CD14-positive monocyte (primary cell): ENCODE results near the gene MICALL1. TPM values are rescaled to one million over a fixed set of nuclear protein-coding genes. Genes with fewer than 3 reads are reported as not detected.
A peak's percentile ranks its signal among the peaks of the same experiment; 100 is the strongest.

Source experiments
- DNase-seq, 3 donors: peaks; one replicate each; pipeline ENCODE4 v3.0.0-alpha.2; 2011 to 2022
- H2AFZ ChIP-seq: 2 replicates; pipeline ENCODE4 v1.6.0; 2012; ENCODE audit warnings: mild to moderate bottlenecking, low read depth, low read length, inconsistent platforms; ENCODE audit not compliant: insufficient read depth, poor library complexity, severe bottlenecking
- H3K27ac ChIP-seq, 2 donors: 1 replicate in 1 of 2; 2 replicates in 1 of 2; pipeline ENCODE4 v1.5.1; 2012 to 2013; ENCODE audit warnings: low read length in 2 of 2, control low read depth in 1 of 2, inconsistent platforms in 1 of 2, low read depth in 1 of 2, mild to moderate bottlenecking in 1 of 2
- H3K27me3 ChIP-seq, 2 donors: one replicate each; pipeline versions ENCODE4 v1.6.0 to v1.6.1; 2011 to 2013; ENCODE audit warnings: low read length in 2 of 2; ENCODE audit not compliant: control insufficient read depth in 2 of 2, insufficient read depth in 2 of 2
- H3K36me3 ChIP-seq, 2 donors: replicated peaks in 1 of 2; 1 replicate in 1 of 2; 2 replicates in 1 of 2; pipeline versions ENCODE4 v1.5.1 to v1.6.1; 2012 to 2013; ENCODE audit warnings: low read length in 2 of 2, control low read depth in 1 of 2, inconsistent platforms in 1 of 2, mild to moderate bottlenecking in 1 of 2; ENCODE audit not compliant: insufficient read depth in 2 of 2, control insufficient read depth in 1 of 2
- H3K4me1 ChIP-seq, 2 donors: 1 replicate in 1 of 2; 2 replicates in 1 of 2; pipeline versions ENCODE4 v1.5.1 to v1.6.1; 2012 to 2013; ENCODE audit warnings: low read length in 2 of 2, control low read depth in 1 of 2, inconsistent platforms in 1 of 2, mild to moderate bottlenecking in 1 of 2, moderate library complexity in 1 of 2; ENCODE audit not compliant: insufficient read depth in 2 of 2, control insufficient read depth in 1 of 2
- H3K4me2 ChIP-seq: replicated peaks from 2 replicates; pipeline ENCODE3; 2012; ENCODE audit warnings: low read length, moderate library complexity, mild to moderate bottlenecking; ENCODE audit not compliant: poor library complexity, severe bottlenecking; ENCODE audit errors: extremely low read depth
- H3K4me3 ChIP-seq, 3 experiments: fragments of 200-600 bp in 1 of 3; sonication (generic) in 1 of 3; replicated peaks in 1 of 3; 1 replicate in 2 of 3; 2 replicates in 1 of 3; pipeline ENCODE4 v1.5.1; 2011 to 2013; ENCODE audit warnings: low read length in 3 of 3, mild to moderate bottlenecking in 3 of 3, control low read depth in 2 of 3, low read depth in 2 of 3, inconsistent platforms in 1 of 3, moderate library complexity in 1 of 3
- H3K79me2 ChIP-seq: 2 replicates; pipeline ENCODE4 v1.6.0; 2012; ENCODE audit warnings: mild to moderate bottlenecking, control low read depth, inconsistent platforms, low read length, moderate library complexity; ENCODE audit not compliant: insufficient read depth
- H3K9ac ChIP-seq: 2 replicates; pipeline ENCODE4 v1.6.0; 2017; ENCODE audit warnings: low read length, mild to moderate bottlenecking; ENCODE audit not compliant: insufficient read depth, poor library complexity, severe bottlenecking
- H3K9me3 ChIP-seq, 2 donors: replicated peaks in 1 of 2; 1 replicate in 1 of 2; 2 replicates in 1 of 2; pipeline versions ENCODE4 v1.5.1 to v1.6.1; 2012 to 2013; ENCODE audit warnings: low read length in 2 of 2, control low read depth in 1 of 2; ENCODE audit not compliant: control insufficient read depth in 1 of 2, insufficient read depth in 1 of 2
- H4K20me1 ChIP-seq: 2 replicates; pipeline ENCODE4 v1.6.0; 2012; ENCODE audit warnings: mild to moderate bottlenecking, low read length, control low read depth, moderate library complexity; ENCODE audit not compliant: insufficient read depth
- H3K27ac Mint-ChIP-seq, 7 donors: one replicate each; pipeline ENCODE4 v1.8.0; 2020; ENCODE audit warnings: mild to moderate bottlenecking in 7 of 7, mixed read lengths in 7 of 7, moderate library complexity in 6 of 7, inconsistent platforms in 2 of 7
- H3K27me3 Mint-ChIP-seq, 3 donors: one replicate each; pipeline ENCODE4 v1.8.0; 2021 to 2022; ENCODE audit warnings: low read depth in 3 of 3, mild to moderate bottlenecking in 3 of 3, mixed read lengths in 3 of 3, moderate library complexity in 3 of 3, inconsistent platforms in 1 of 3
- H3K36me3 Mint-ChIP-seq, 2 donors: one replicate each; pipeline ENCODE4 v1.8.0; 2020; ENCODE audit warnings: mixed read lengths in 2 of 2, inconsistent platforms in 1 of 2, mild to moderate bottlenecking in 1 of 2
- H3K4me1 Mint-ChIP-seq: one replicate; pipeline ENCODE4 v1.8.0; 2020; ENCODE audit warnings: mild to moderate bottlenecking, mixed read lengths
- H3K4me3 Mint-ChIP-seq, 2 donors: one replicate each; pipeline ENCODE4 v1.8.0; 2020; ENCODE audit warnings: mild to moderate bottlenecking in 2 of 2, mixed read lengths in 2 of 2, moderate library complexity in 1 of 2
- H3K9me3 Mint-ChIP-seq, 7 donors: one replicate each; pipeline ENCODE4 v1.8.0; 2020 to 2022; ENCODE audit warnings: mixed read lengths in 7 of 7, mild to moderate bottlenecking in 6 of 7, moderate library complexity in 6 of 7, inconsistent platforms in 2 of 7
- CTCF ChIP-seq: fragments of 200-600 bp; IDR thresholded peaks from one replicate; pipeline ENCODE4 v1.8.0; 2022; ENCODE audit warnings: antibody characterized with exemption, mild to moderate bottlenecking
- WGBS: methylation state at CpG from one replicate; pipeline ENCODE4 v1.1.5; 2013; ENCODE audit warnings: missing lambda C conversion rate; ENCODE audit not compliant: insufficient coverage; 5-methylcytosine and 5-hydroxymethylcytosine counted together
- intact Hi-C, 2 donors: fragments of 100-400 bp; cut with micrococcal nuclease; formaldehyde crosslinking; loops; one replicate each; pipeline versions ENCODE4 v1.15.0 to v1.15.1; 2023
- polyA plus RNA-seq, 3 donors: library from polyadenylated mRNA; depleted of rRNA in 1 of 3; unstranded in 2 of 3; stranded (reverse) in 1 of 3; fragments of 300-500 nt in 2 of 3; fragments of >200 nt in 1 of 3; fragmentation: Illumina TruSeq in 2 of 3; gene quantifications; 1 replicate in 2 of 3; 2 replicates in 1 of 3; pipeline ENCODE4 v1.2.3, GENCODE V29; 2012 to 2021

The MICALL1 gene
- polyA plus RNA-seq, 3 donors, result 0.51 to 7.0 (median 1.3) TPM

DNA sequence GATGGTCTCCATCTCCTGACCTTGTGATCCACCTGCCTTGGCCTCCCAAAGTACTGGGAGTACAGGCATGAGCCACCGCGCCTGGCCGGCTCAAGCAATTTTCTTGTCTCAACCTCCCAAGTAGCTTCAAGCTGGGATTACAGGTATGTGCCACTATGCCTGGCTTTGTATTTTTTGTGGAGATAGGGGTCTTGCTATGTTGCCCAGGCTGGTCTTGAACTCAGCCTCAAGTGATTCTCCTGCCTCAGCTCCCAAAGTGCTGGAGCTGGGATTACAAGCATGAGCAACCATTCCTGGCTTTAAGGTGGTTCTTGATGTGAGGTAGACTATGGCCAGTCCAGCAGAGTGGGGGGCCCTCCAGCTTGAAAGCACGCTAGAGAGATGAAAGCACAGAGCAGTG is 55.0 kb downstream of the MICALL1 start:
- H3K4me3 Mint-ChIP-seq, result no peak overlapping the region
- Histone ChIP-seq H4K20me1 (peaks cover 7% of the 10 kb centered on the region), H3K9ac (no peak overlapping the region), H3K79me2 (no peaks in the 10 kb centered on the region), H2AFZ (no peak overlapping the region), H3K4me1 (no peaks in the 10 kb centered on the region), H3K36me3 (peaks cover 64 to 85% of the 10 kb centered on the region in 2 donors), H3K27ac (no peak overlapping the region), H3K27me3 (no peaks in the 10 kb centered on the region), H3K4me3 (no peak overlapping the region), H3K9me3 (no peaks in the 10 kb centered on the region), H3K4me2 (no peak overlapping the region)
- peaks cover 0 to 3% (median 0%) of the 10 kb centered on the region in 7 donors for H3K9me3 Mint-ChIP-seq
- H3K27me3 Mint-ChIP-seq, result peaks cover 0 to 1% (median 0%) of the 10 kb centered on the region in 3 donors
- H3K4me1 Mint-ChIP-seq, result no peaks in the 10 kb centered on the region
- H3K36me3 Mint-ChIP-seq, result peaks cover 60 to 83% of the 10 kb centered on the region in 2 donors
- H3K27ac Mint-ChIP-seq, result peak overlapping the region in 2 of 7 donors; percentile 4 to 34
- no peak for TF ChIP-seq CTCF
- intact Hi-C loops, result loop anchor here in 1 of 2 donors (10.0 kb wide), 1 partner anchor 146 kb away; no protein-coding TSS in a partner anchor
- WGBS, result no CpG with 5 or more reads among the region's 4 CpGs
- DNase-seq, result no peak

- Histone ChIP-seq H3K27me3 (no peaks in the 10 kb centered on the region), H3K79me2 (no peaks in the 10 kb centered on the region), H3K9ac (no peak overlapping the region), H3K4me3 (no peak overlapping the region), H3K4me2 (no peak overlapping the region), H3K9me3 (no peaks in the 10 kb centered on the region), H2AFZ (no peak overlapping the region), H3K36me3 (peaks cover 51 to 74% of the 10 kb centered on the region in 2 donors), H3K27ac (no peak overlapping the region), H3K4me1 (no peaks in the 10 kb centered on the region), H4K20me1 (peaks cover 7% of the 10 kb centered on the region)
- no peak for DNase-seq
- Mint-ChIP-seq H3K27ac (no peak overlapping the region), H3K36me3 (peaks cover 53 to 63% of the 10 kb centered on the region in 2 donors), H3K4me1 (no peaks in the 10 kb centered on the region), H3K4me3 (no peak overlapping the region), H3K27me3 (peaks cover 0 to 1% (median 0%) of the 10 kb centered on the region in 3 donors), H3K9me3 (no peaks in the 10 kb centered on the region)
- 94% methylated on average over 5 of the region's 9 CpGs for WGBS
- no peak for TF ChIP-seq CTCF
- intact Hi-C loops, result loop anchor here (5.0 to 10.0 kb wide), 2 partner anchors 149 to 151 kb away; no protein-coding TSS in a partner anchor
Measured at GRCh38 chr22:37965940-37966664, 60.0 kb downstream of the MICALL1 start.
